GM23248 (cell line): ENCODE data around the gene COL23A1.

Experiments
- EZH2 ChIP-seq: fragments of 200-600 bp; sonication (generic); IDR thresholded peaks from 2 replicates; pipeline ENCODE4 v1.6.1; 2018; ENCODE audit warnings: antibody characterized with exemption, mild to moderate bottlenecking; ENCODE audit not compliant: insufficient read depth, poor library complexity, severe bottlenecking
- EZH2phosphoT487 ChIP-seq: fragments of 200-600 bp; sonication (generic); IDR thresholded peaks from 2 replicates; pipeline ENCODE4 v1.6.1; 2018; ENCODE audit warnings: antibody characterized with exemption, moderate library complexity, mild to moderate bottlenecking, low read depth; ENCODE audit not compliant: insufficient read depth

GRCh38 chr5:178248750-178249149, 341.4 kb downstream of the COL23A1 start:
- no peak for TF ChIP-seq EZH2phosphoT487
- TF ChIP-seq EZH2: no peak
